Measurements from ENCODE around the gene KIF26A. TPM values are rescaled to one million over a fixed set of nuclear protein-coding genes. Genes with fewer than 3 reads are reported as not detected.

KIF26A gene
- total RNA-seq, 1 donor from 2014 or later = 1.4 TPM

GRCh38 chr14:104164041-104164440 is 25.7 kb downstream of the KIF26A start:
- DNase-seq (ENCODE audit: low read depth) (no peak), FAIRE-seq (no peak)
- Histone ChIP-seq H3K9me3 (ENCODE audit: insufficient read depth, low read depth, low read length) (no peaks in the 10 kb centered on the region), H3K4me1 (ENCODE audit: insufficient read depth, low read length) (no peaks in the 10 kb centered on the region), H2AFZ (ENCODE audit: low read depth, low read length) (no peak overlapping the region), H3K27me3 (ENCODE audit: insufficient read depth, low read length) (no peaks in the 10 kb centered on the region), H3K79me2 (ENCODE audit: insufficient read depth, low read length) (no peaks in the 10 kb centered on the region), H3K4me3 (ENCODE audit: insufficient read depth, low read depth, low read length) (no peak overlapping the region), H4K20me1 (ENCODE audit: insufficient read depth, low read length) (no peaks in the 10 kb centered on the region), H3K9ac (ENCODE audit: low read length) (no peak overlapping the region), H3K36me3 (ENCODE audit: insufficient read depth, low read length) (no peaks in the 10 kb centered on the region), H3K27ac (ENCODE audit: low read depth, low read length) (no peak overlapping the region), H3K4me2 (ENCODE audit: low read length) (no peak overlapping the region)
- H3K36me3 Mint-ChIP-seq (ENCODE audit: low read depth, unreplicated experiment) = no peaks in the 10 kb centered on the region
- no peaks in the 10 kb centered on the region for H3K9me3 Mint-ChIP-seq (ENCODE audit: unreplicated experiment)
- H3K4me1 Mint-ChIP-seq (ENCODE audit: low read depth, unreplicated experiment) = no peaks in the 10 kb centered on the region
- no peak for TF ChIP-seq EZH2 (IDR thresholded peaks at IDR 0.05; ENCODE audit: insufficient read depth, low read length)
- TF ChIP-seq, protein P1, sequence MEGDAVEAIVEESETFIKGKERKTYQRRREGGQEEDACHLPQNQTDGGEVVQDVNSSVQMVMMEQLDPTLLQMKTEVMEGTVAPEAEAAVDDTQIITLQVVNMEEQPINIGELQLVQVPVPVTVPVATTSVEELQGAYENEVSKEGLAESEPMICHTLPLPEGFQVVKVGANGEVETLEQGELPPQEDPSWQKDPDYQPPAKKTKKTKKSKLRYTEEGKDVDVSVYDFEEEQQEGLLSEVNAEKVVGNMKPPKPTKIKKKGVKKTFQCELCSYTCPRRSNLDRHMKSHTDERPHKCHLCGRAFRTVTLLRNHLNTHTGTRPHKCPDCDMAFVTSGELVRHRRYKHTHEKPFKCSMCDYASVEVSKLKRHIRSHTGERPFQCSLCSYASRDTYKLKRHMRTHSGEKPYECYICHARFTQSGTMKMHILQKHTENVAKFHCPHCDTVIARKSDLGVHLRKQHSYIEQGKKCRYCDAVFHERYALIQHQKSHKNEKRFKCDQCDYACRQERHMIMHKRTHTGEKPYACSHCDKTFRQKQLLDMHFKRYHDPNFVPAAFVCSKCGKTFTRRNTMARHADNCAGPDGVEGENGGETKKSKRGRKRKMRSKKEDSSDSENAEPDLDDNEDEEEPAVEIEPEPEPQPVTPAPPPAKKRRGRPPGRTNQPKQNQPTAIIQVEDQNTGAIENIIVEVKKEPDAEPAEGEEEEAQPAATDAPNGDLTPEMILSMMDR (IDR thresholded peaks at IDR 0.05; ENCODE audit: insufficient read depth, low read depth, low read length) = no peak
- H3K27ac Mint-ChIP-seq (ENCODE audit: unreplicated experiment) = no peak overlapping the region
- no peak overlapping the region for H3K4me3 Mint-ChIP-seq (ENCODE audit: unreplicated experiment)
- peaks cover 2% of the 10 kb centered on the region for H3K27me3 Mint-ChIP-seq (ENCODE audit: low read depth, unreplicated experiment)

GRCh38 chr14:104164512-104164911 is 26.1 kb downstream of the KIF26A start:
- Histone ChIP-seq H3K9ac (ENCODE audit: low read length) (no peak overlapping the region), H3K79me2 (ENCODE audit: insufficient read depth, low read length) (no peaks in the 10 kb centered on the region), H3K9me3 (ENCODE audit: insufficient read depth, low read depth, low read length) (no peaks in the 10 kb centered on the region), H3K36me3 (ENCODE audit: insufficient read depth, low read length) (no peaks in the 10 kb centered on the region), H3K27ac (ENCODE audit: low read depth, low read length) (no peak overlapping the region), H2AFZ (ENCODE audit: low read depth, low read length) (no peak overlapping the region), H3K27me3 (ENCODE audit: insufficient read depth, low read length) (no peaks in the 10 kb centered on the region), H4K20me1 (ENCODE audit: insufficient read depth, low read length) (no peaks in the 10 kb centered on the region), H3K4me2 (ENCODE audit: low read length) (no peak overlapping the region), H3K4me1 (ENCODE audit: insufficient read depth, low read length) (no peaks in the 10 kb centered on the region), H3K4me3 (ENCODE audit: insufficient read depth, low read depth, low read length) (no peak overlapping the region)
- Mint-ChIP-seq H3K27ac (ENCODE audit: unreplicated experiment) (no peak overlapping the region), H3K36me3 (ENCODE audit: low read depth, unreplicated experiment) (no peaks in the 10 kb centered on the region), H3K4me3 (ENCODE audit: unreplicated experiment) (no peak overlapping the region), H3K27me3 (ENCODE audit: low read depth, unreplicated experiment) (peaks cover 2% of the 10 kb centered on the region), H3K9me3 (ENCODE audit: unreplicated experiment) (no peaks in the 10 kb centered on the region), H3K4me1 (ENCODE audit: low read depth, unreplicated experiment) (no peaks in the 10 kb centered on the region)
- no peak for FAIRE-seq
- TF ChIP-seq, protein P1 (IDR thresholded peaks at IDR 0.05; ENCODE audit: insufficient read depth, low read depth, low read length) = no peak
- TF ChIP-seq EZH2 (IDR thresholded peaks at IDR 0.05; ENCODE audit: insufficient read depth, low read length) = no peak
- no peak for DNase-seq (ENCODE audit: low read depth)

- H3K27me3 Mint-ChIP-seq (ENCODE audit: low read depth, unreplicated experiment) = peaks cover 2% of the 10 kb centered on the region
- Histone ChIP-seq H4K20me1 (ENCODE audit: insufficient read depth, low read length) (no peaks in the 10 kb centered on the region), H3K4me1 (ENCODE audit: insufficient read depth, low read length) (no peaks in the 10 kb centered on the region), H3K4me2 (ENCODE audit: low read length) (no peak overlapping the region), H3K27me3 (ENCODE audit: insufficient read depth, low read length) (peaks cover 8% of the 10 kb centered on the region), H3K36me3 (ENCODE audit: insufficient read depth, low read length) (no peaks in the 10 kb centered on the region), H3K79me2 (ENCODE audit: insufficient read depth, low read length) (no peaks in the 10 kb centered on the region), H3K4me3 (ENCODE audit: insufficient read depth, low read depth, low read length) (no peak overlapping the region), H2AFZ (ENCODE audit: low read depth, low read length) (no peak overlapping the region), H3K9ac (ENCODE audit: low read length) (no peak overlapping the region), H3K9me3 (ENCODE audit: insufficient read depth, low read depth, low read length) (no peaks in the 10 kb centered on the region), H3K27ac (ENCODE audit: low read depth, low read length) (no peak overlapping the region)
- TF ChIP-seq, protein P1 (IDR thresholded peaks at IDR 0.05; ENCODE audit: insufficient read depth, low read depth, low read length) = no peak
- TF ChIP-seq EZH2 (IDR thresholded peaks at IDR 0.05; ENCODE audit: insufficient read depth, low read length) = no peak
- H3K36me3 Mint-ChIP-seq (ENCODE audit: low read depth, unreplicated experiment) = no peaks in the 10 kb centered on the region
- DNase-seq (ENCODE audit: low read depth) (no peak), FAIRE-seq (no peak)
- H3K9me3 Mint-ChIP-seq (ENCODE audit: unreplicated experiment) = no peaks in the 10 kb centered on the region
- H3K4me1 Mint-ChIP-seq (ENCODE audit: low read depth, unreplicated experiment) = no peaks in the 10 kb centered on the region
- H3K27ac Mint-ChIP-seq (ENCODE audit: unreplicated experiment) = no peak overlapping the region
- no peak overlapping the region for H3K4me3 Mint-ChIP-seq (ENCODE audit: unreplicated experiment)
Measured at GRCh38 chr14:104166698-104167097, 28.3 kb downstream of the KIF26A start.

Measured in astrocyte (in vitro differentiated cells and primary cell).